Endothelial cell of umbilical vein (primary cell): ENCODE measurements around the gene BTLA. TPM values are rescaled to one million over a fixed set of nuclear protein-coding genes. Genes with fewer than 3 reads are reported as not detected.

ENCODE experiments used
- BruUV-seq: library from RNA; stranded (reverse); fragments of 400-500 nt; replicated peaks from 2 replicates; lab custom pipeline; 2021; lab: Mats Ljungman, UMichigan
- CTCF ChIA-PET: fragments of 300-600, 350-600 bp; sonication (Branson Sonifier 250); formaldehyde crosslinking; loops from one replicate; lab custom pipeline; 2021; ENCODE audit warnings: antibody characterized with exemption, inconsistent platforms; lab: Charles Lee
- POLR2A ChIA-PET: fragments of 300-600, 350-600 bp; sonication (Branson Sonifier 250); formaldehyde crosslinking; loops from one replicate; lab custom pipeline; 2021; ENCODE audit warnings: antibody characterized with exemption, inconsistent platforms; lab: Charles Lee
- DNase-seq: peaks from one replicate; pipeline ENCODE4 v3.0.0-alpha.2; 2011; ENCODE audit warnings: low read depth, low spot score
- FAIRE-seq: peaks from 2 replicates; lab custom pipeline; 2011; peaks lifted over from hg19 to GRCh38; lab: Jason Lieb, UNC
- H2AFZ ChIP-seq: 2 replicates; pipeline ENCODE4 v1.6.0; 2012; ENCODE audit warnings: low read depth, low read length, control low read depth, inconsistent platforms
- H3K27ac ChIP-seq: 2 replicates; pipeline ENCODE4 v1.5.1; 2011; ENCODE audit warnings: low read depth, mild to moderate bottlenecking, control low read depth, low read length, moderate library complexity; ENCODE audit not compliant: insufficient read depth
- H3K27me3 ChIP-seq, 2 experiments: 2 replicates each; pipeline versions ENCODE4 v1.6.0 to v1.6.1; 2011; ENCODE audit warnings: low read length in 2 of 2, mixed read lengths in 1 of 2; ENCODE audit not compliant: control insufficient read depth in 2 of 2, insufficient read depth in 2 of 2
- H3K36me3 ChIP-seq, 2 experiments: 2 replicates in 1 of 2; 3 replicates in 1 of 2; pipeline ENCODE4 v1.5.1; 2011; ENCODE audit warnings: low read length in 2 of 2, mild to moderate bottlenecking in 1 of 2, moderate library complexity in 1 of 2; ENCODE audit not compliant: control insufficient read depth in 2 of 2, insufficient read depth in 2 of 2; ENCODE audit errors: extremely low read depth in 1 of 2
- H3K4me1 ChIP-seq: 3 replicates; pipeline ENCODE4 v1.5.1; 2011; ENCODE audit warnings: mild to moderate bottlenecking, low read length; ENCODE audit not compliant: control insufficient read depth, insufficient read depth; ENCODE audit errors: extremely low read depth
- H3K4me2 ChIP-seq: 2 replicates; pipeline ENCODE4 v1.6.1; 2011; ENCODE audit warnings: low read length, control low read depth, mixed read lengths; ENCODE audit not compliant: insufficient read depth
- H3K4me3 ChIP-seq, 3 experiments: fragments of 200-600 bp in 1 of 3; sonication (generic), shearing (Covaris generic) in 1 of 3; replicated peaks in 1 of 3; 2 replicates each; pipeline ENCODE4 v1.5.1; 2011 to 2016; ENCODE audit warnings: control low read depth in 3 of 3, low read length in 3 of 3, mild to moderate bottlenecking in 2 of 3, inconsistent platforms in 1 of 3, low read depth in 1 of 3, moderate library complexity in 1 of 3; ENCODE audit not compliant: insufficient read depth in 1 of 3
- H3K79me2 ChIP-seq: 2 replicates; pipeline ENCODE4 v1.6.0; 2012; ENCODE audit warnings: low read length, inconsistent platforms; ENCODE audit not compliant: control insufficient read depth, insufficient read depth
- H3K9ac ChIP-seq: replicated peaks from 2 replicates; pipeline ENCODE3; 2011; ENCODE audit warnings: low read length, control low read depth; ENCODE audit not compliant: insufficient read depth; ENCODE audit errors: extremely low read depth
- H3K9me1 ChIP-seq: replicated peaks from 3 replicates; pipeline ENCODE4 v1.6.0; 2011; ENCODE audit warnings: mild to moderate bottlenecking, low read length; ENCODE audit not compliant: control insufficient read depth, insufficient read depth; ENCODE audit errors: extremely low read depth
- H3K9me3 ChIP-seq: replicated peaks from 2 replicates; pipeline ENCODE4 v1.5.1; 2012; ENCODE audit warnings: low read length, inconsistent platforms; ENCODE audit not compliant: control insufficient read depth, insufficient read depth
- H4K20me1 ChIP-seq: replicated peaks from 2 replicates; pipeline ENCODE3; 2011; ENCODE audit warnings: mild to moderate bottlenecking, low read length; ENCODE audit not compliant: control insufficient read depth, insufficient read depth; ENCODE audit errors: extremely low read depth
- CTCF ChIP-seq, 2 donors: IDR thresholded peaks; 1 replicate in 1 of 2; 2 replicates in 1 of 2; pipeline ENCODE4 v1.5.1; 2011; ENCODE audit warnings: low read length in 2 of 2, mild to moderate bottlenecking in 2 of 2, moderate library complexity in 2 of 2, control low read depth in 1 of 2, inconsistent platforms in 1 of 2, low read depth in 1 of 2; ENCODE audit not compliant: insufficient read depth in 1 of 2; ENCODE audit errors: extremely low read depth in 1 of 2
- EZH2 ChIP-seq: IDR thresholded peaks from 2 replicates; pipeline ENCODE4 v1.6.1; 2012; ENCODE audit warnings: borderline replicate concordance, low read depth, mild to moderate bottlenecking, moderate library complexity, low read length, inconsistent platforms; ENCODE audit not compliant: severe bottlenecking
- FOS ChIP-seq: IDR thresholded peaks from 2 replicates; pipeline ENCODE4 v1.6.1; 2011; ENCODE audit warnings: mild to moderate bottlenecking, low read length, moderate library complexity, borderline replicate concordance; ENCODE audit not compliant: insufficient read depth
- GATA2 ChIP-seq: IDR thresholded peaks from 2 replicates; pipeline ENCODE4 v1.7.0; 2011; ENCODE audit warnings: low read depth, mild to moderate bottlenecking, moderate library complexity, mixed read lengths, low read length; ENCODE audit not compliant: insufficient read length, insufficient read depth
- JUN ChIP-seq: IDR thresholded peaks from 2 replicates; pipeline ENCODE4 v1.6.1; 2011; ENCODE audit warnings: borderline replicate concordance, low read depth; ENCODE audit not compliant: insufficient read length, insufficient read depth
- MAX ChIP-seq: IDR thresholded peaks from 2 replicates; pipeline ENCODE4 v1.6.1; 2011; ENCODE audit not compliant: insufficient read depth, insufficient read length
- MYC ChIP-seq: IDR thresholded peaks from one replicate; pipeline ENCODE4 v1.6.1; 2011; ENCODE audit warnings: mild to moderate bottlenecking, low read depth, low read length
- POLR2A ChIP-seq: IDR thresholded peaks from 2 replicates; pipeline ENCODE4 v1.6.1; 2012; ENCODE audit warnings: low read depth, mild to moderate bottlenecking, control low read depth, low read length
- POLR2AphosphoS5 ChIP-seq: IDR thresholded peaks from 2 replicates; pipeline ENCODE4 v1.6.1; 2012; ENCODE audit warnings: low read depth, mild to moderate bottlenecking, control low read depth, low read length, moderate library complexity; ENCODE audit not compliant: insufficient read depth
- dilution Hi-C: fragments of 300-500 bp; cut with MboI; formaldehyde crosslinking; loops from one replicate; pipeline ENCODE4 v1.15.0; 2019; ENCODE audit warnings: low sequenced_read_pairs; ENCODE audit not compliant: extremely low pct_ligation_motif_present
- intact Hi-C: fragments of 100-400 bp; cut with micrococcal nuclease; formaldehyde crosslinking; loops from one replicate; pipeline ENCODE4 v1.10.0; 2022
- polyA plus RNA-seq, 4 experiments: library from polyadenylated mRNA; depleted of rRNA in 3 of 4; stranded (reverse) in 3 of 4; unstranded in 1 of 4; fragments of >200 nt; gene quantifications; 2 replicates each; pipeline versions ENCODE4 v1.2.1 to v1.2.3, GENCODE V29; 2011 to 2012; ENCODE audit warnings: missing spikeins in 1 of 4
- total RNA-seq: library from RNA; stranded (reverse); gene quantifications from 2 replicates; pipeline ENCODE4 v1.2.3, GENCODE V29; 2021

BTLA gene
- total and polyA plus RNA-seq, 2 donors (not counting 3 experiments of a cell fraction or from before 2014, with no cell fraction given) = not detected

- Histone ChIP-seq H3K4me2 (no peak overlapping the region), H2AFZ (no peak overlapping the region), H3K4me1 (no peaks in the 10 kb centered on the region), H3K9me1 (no peaks in the 10 kb centered on the region), H3K9ac (no peak overlapping the region), H3K27ac (no peak overlapping the region), H3K4me3 (no peak overlapping the region), H3K27me3 (no peaks in the 10 kb centered on the region), H3K9me3 (no peaks in the 10 kb centered on the region), H4K20me1 (no peaks in the 10 kb centered on the region), H3K36me3 (no peaks in the 10 kb centered on the region), H3K79me2 (no peaks in the 10 kb centered on the region)
- ChIA-PET CTCF (no interaction called here), POLR2A (no interaction called here)
- intact Hi-C loops (no loop called here), dilution Hi-C loops (no loop called here)
- TF ChIP-seq GATA2 = no peak
- TF ChIP-seq EZH2 = no peak
- no peak for TF ChIP-seq FOS
- TF ChIP-seq CTCF (IDR thresholded peaks at IDR 0.05; ENCODE audit: extremely low read depth in 1 of 2, insufficient read depth in 1 of 2, low read depth in 1 of 2, low read length in 2 of 2) = no peak
- TF ChIP-seq MYC = no peak
- no peak for TF ChIP-seq POLR2AphosphoS5
- TF ChIP-seq POLR2A = no peak
- TF ChIP-seq JUN = no peak
- no peak for TF ChIP-seq MAX
- BruUV-seq = no TSS peak
- FAIRE-seq (no peak), DNase-seq (no peak)
Measured at GRCh38 chr3:112472691-112473090, 26.6 kb downstream of the BTLA start.
